Superior temporal gyrus (tissue), 1 donor: ENCODE measurements around the gene ALG12.

Source experiments
- DNase-seq: peaks from one replicate; pipeline ENCODE4 v3.0.0-alpha.2; 2016; ENCODE audit errors: extremely low spot score

ALG12 gene

DNA sequence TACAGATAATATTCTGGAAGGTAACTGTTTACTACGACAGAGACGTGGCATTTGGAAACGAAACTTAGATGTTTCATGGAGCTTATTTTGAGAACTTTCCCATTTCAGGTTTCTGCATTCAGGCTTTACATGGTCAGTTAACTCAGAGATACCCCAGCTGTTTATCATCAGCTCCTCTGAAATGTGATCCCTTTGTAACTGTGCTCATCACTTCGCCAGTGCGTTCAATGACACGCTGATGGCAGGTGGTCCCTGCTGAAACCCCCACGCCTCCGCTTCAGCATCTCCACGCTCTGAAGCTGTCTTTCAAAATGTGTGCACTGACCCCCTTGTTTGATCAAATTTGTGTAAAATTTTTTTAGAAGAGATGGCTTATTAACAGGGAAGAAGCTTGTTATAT lies 30.5 kb downstream of the ALG12 start:
- DNase-seq: no peak

DNA sequence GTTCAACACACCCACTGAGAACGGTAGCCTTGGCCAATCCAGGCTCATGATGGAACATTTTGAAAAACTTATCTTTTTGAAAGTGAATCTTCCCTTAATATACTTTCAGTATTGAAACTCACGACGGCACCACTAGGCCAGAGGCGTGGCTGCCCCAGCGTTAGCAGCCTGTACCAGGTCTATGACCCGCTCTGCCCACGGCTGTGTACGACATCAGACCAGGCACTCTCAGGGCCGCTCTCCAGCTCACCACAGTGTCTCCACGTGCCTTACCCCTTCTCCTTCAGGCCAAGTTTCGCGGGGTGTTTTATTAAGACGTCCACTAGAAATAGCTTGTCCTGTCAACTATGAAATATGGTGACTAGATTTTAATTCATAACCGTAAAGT lies 31.2 kb downstream of the ALG12 start:
- DNase-seq: no peak

GRCh38 chr22:49886346-49887063 lies 31.7 kb downstream of the ALG12 start:
- DNase-seq: no peak

GRCh38 chr22:49885881-49886280 lies 32.4 kb downstream of the ALG12 start:
- no peak for DNase-seq

DNA sequence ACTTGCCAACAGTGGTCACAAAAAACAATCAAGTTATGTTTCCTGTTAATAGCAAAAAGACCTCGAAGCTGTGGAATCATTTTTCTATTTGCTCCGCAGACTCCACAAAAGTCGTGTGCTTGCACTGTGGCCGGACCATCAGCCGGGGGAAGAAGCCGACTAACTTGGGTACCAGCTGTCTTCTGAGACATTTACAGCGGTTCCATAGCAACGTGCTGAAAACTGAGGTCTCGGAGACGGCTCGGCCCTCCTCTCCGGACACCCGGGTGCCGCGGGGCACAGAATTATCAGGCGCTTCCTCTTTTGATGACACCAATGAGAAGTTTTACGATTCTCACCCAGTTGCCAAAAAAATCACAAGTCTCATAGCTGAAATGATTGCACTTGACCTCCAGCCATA lies 33.0 kb downstream of the ALG12 start:
- DNase-seq: no peak

DNA sequence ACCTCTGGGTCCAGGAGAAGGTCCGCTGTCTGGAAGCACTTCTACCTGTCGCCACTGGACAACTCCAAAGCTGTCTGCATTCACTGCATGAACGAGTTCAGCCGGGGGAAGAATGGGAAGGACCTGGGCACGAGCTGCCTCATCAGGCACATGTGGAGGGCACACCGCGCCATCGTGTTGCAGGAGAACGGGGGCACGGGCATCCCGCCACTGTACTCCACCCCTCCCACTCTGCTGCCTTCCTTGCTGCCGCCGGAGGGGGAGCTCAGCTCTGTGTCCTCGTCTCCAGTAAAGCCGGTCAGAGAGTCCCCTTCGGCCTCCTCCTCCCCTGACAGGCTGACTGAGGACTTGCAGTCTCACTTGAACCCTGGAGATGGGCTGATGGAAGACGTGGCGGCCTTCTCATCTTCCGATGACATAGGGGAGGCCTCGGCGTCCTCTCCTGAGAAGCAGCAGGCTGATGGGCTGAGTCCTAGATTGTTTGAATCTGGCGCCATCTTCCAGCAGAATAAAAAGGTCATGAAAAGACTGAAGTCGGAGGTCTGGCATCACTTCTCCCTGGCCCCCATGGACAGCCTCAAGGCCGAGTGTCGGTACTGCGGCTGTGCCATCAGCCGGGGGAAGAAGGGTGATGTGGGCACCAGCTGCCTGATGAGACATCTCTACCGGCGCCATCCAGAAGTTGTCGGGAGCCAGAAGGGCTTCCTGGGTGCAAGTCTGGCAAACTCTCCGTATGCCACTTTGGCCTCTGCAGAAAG lies 33.6 kb downstream of the ALG12 start:
- DNase-seq: no peak

- no peak for DNase-seq
These were observed 34.2 kb downstream of the ALG12 start for GRCh38 chr22:49884075-49884474.

DNA sequence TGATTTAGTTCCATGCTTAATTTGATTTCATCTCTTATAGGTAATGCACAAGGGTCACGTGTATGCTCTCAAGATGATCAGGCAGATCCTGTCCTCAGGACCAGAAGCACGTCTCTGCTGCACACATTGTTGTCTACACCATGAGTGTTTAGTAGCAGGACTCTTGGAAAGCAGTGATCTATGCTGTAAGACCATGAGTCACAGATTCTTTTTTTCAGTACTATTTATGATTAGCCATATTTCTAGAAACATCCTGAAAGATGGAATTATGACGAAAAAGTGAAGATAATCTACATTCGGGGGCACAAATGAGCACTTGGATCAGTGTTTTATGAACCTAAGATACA lies 35.0 kb downstream of the ALG12 start:
- no peak for DNase-seq

- DNase-seq: no peak
These were observed 35.5 kb downstream of the ALG12 start for GRCh38 chr22:49882519-49883293.

DNA sequence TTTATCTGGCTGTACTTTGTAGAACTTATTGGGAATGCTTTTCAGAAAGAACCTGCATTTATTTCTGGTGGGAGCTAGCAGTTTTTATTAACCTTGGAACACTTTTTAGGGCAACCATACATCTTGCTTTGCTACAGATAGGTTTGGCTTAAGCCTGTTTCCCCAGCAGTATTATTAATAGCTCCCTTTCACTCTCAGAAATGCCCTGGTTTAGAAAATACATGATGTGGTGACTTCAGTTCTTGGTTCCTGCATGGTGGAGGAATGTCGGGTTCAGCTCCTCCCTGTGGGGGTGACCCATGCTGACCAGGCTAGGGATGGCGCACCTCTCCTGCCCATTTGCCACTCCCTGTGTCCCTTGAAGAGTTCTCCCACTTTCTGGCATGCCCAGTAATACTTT lies 36.4 kb downstream of the ALG12 start:
- DNase-seq: no peak

GRCh38 chr22:49880281-49880680 lies 38.0 kb downstream of the ALG12 start:
- DNase-seq: no peak

- no peak for DNase-seq
These were observed 38.4 kb downstream of the ALG12 start for GRCh38 chr22:49879871-49880270.

DNA sequence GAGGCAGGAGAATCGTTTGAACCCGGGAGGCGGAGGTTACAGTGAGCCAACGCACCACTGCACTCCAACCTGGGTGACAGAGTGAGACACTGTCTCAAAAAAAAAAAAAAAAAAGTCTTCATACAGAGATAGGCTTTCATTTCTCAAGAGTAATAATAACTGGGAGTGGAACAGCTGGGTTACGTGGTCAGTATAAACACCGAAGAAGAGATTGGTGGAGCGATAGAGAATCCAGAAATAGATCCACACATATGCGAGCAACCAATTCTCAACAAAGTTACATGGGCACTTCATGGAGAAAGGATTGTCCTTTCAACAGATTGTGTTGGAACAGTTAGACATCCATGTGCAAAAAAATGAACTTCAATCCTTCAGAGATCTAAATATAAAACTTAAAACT lies 40.0 kb downstream of the ALG12 start:
- no peak for DNase-seq

GRCh38 chr22:49877642-49878041 lies 40.6 kb downstream of the ALG12 start:
- no peak for DNase-seq

DNA sequence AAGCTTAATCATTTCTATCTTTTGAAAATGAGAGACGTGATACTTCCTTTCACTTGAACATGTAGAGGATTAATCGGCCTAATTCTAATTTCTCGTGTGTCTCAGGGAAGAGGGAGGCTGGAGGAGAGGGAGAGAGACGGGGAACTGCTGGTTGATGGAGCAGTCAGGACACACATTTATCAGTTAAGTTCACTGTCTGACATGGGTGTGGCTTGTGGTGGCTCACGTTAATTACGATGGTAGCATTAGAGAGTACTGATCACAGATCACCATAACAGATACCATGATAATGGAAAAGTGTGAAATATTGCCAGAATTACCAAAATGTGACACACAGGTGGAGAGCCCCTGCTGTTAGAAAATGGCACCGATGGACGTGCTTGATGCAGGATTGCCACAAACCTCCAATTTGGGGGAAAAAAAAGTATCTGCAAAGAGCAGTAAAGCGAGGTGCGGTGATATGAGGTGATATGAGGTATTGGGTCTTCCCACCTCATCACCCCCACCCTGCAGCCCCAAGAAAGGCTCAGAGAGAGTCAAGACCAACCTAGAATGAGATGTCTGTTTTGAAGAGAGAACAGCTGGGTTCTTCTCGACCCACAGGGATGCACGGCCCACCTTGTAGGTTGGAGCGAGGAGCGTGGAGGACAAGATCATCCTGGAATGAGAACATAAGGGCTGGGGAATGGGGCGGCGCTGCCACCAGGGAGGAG lies 44.9 kb downstream of the ALG12 start:
- no peak for DNase-seq

GRCh38 chr22:49872347-49872746 lies 45.9 kb downstream of the ALG12 start:
- no peak for DNase-seq

- DNase-seq: no peak
These were observed 46.8 kb downstream of the ALG12 start for GRCh38 chr22:49871482-49871881.

DNA sequence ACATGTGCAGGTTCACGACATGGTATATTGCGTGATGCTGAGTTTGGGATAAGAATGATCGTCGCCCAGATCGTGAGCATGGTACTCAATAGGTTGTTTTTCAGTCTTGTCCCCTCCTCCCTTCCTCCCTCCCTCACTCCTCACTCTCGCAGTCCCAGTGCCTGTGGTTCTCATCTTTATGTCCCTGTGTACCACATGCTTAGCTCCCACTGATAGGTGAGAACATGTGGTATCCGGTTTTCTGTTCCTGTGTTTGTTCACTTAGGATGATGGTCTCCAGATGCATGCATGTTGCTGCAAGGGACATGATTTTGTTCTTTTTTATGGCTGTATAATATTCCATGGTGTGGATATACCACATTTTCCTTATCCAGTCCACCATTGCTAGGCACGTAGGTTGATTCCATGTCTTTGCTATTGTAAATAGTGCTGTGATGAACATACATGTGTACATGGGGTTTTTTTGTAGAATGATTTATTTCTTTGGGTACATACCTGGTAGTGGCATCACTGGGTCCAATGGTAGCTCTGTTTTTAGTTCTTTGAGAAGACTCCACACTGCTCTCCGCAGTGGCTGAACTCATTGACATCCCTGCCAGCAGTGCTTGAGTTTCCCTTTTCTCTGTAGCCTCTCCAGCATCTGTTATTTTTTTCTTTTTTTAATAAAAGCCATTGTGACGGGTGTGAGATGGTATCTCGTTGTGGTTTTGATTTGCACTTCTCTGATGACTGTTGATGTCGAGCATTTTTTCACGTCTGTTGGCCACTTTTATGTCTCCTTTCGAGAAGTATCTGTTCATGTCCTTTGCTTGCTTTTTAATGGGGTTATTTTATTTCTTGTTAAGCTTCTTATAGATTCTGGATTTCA lies 48.2 kb downstream of the ALG12 start:
- no peak for DNase-seq

DNA sequence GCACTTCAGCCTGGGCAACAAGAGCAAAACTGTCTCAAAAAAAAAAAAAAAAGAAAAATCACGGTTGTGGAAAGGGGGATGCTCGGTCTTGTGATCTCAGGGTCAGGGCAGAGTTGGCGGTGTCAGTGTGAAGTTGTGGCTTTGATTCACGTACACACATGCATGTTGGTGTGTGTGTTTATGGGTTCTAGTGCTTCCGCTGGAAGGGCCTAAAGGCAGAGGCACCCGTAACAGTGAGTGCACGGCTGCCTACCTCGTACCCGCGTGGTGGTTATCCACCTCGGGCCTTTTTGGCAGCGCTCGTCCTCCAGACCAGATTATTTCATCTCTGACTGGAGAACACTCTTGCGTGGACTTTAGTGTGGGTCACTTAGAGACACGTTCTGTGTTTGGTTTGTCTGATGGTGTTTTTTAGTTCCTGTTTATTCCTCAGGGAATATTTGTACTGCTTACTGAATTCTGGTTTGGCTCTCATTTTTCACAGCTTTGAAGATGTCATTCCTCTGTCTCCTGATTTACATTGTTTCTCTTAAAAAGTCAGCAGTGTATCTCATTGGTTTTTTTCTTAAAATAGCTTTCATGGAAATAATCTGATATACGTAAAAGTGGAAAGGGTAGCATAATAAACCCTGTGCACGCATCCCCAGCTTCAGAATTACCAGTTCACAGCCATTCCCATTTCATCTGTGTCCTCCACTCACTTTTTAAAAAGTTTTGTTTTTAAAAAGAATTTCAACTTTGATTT lies 49.0 kb downstream of the ALG12 start:
- no peak for DNase-seq
